Testis (tissue), 2 donors: ENCODE data around the gene SPINK9.

Experiments
- CTCF ChIP-seq, 3 experiments: fragments of 450-650 bp in 2 of 3; fragments of 200-600 bp in 1 of 3; sonication (generic) in 1 of 3; IDR thresholded peaks; one replicate each; pipeline ENCODE4 v1.5.1; 2016 to 2019; ENCODE audit warnings: antibody characterized with exemption in 3 of 3, mild to moderate bottlenecking in 2 of 3, moderate library complexity in 1 of 3
- POLR2A ChIP-seq: fragments of 450-650 bp; IDR thresholded peaks from one replicate; pipeline ENCODE4 v1.6.1; 2017; ENCODE audit warnings: antibody characterized with exemption, mild to moderate bottlenecking, moderate library complexity

- TF ChIP-seq CTCF (IDR thresholded peaks at IDR 0.05): no peak
- TF ChIP-seq POLR2A: no peak
Measured at GRCh38 chr5:148353634-148354033, 18.3 kb downstream of the SPINK9 start.
